ENCODE results near the gene CYP39A1.

The CYP39A1 gene

GRCh38 chr6:46652603-46653438 lies at the start of gene CYP39A1, which contains the start of gene SLC25A27:
TSS of gene CYP39A1 (minus strand) at chr6:46652818. CDS start at chr6:46652582, 236 bp downstream.
TSS of gene SLC25A27 (plus strand) at chr6:46652975. CDS start at chr6:46653193, 218 bp downstream.
- DNase-seq (peak; percentile 88), ATAC-seq (peak; percentile 99)

- DNase-seq: no peak
- ATAC-seq: no peak
Observed at GRCh38 chr6:46699970-46700369, 47.4 kb upstream of the CYP39A1 start.

- DNase-seq (no peak), ATAC-seq (no peak)
Observed at GRCh38 chr6:46690911-46691451, 38.4 kb upstream of the CYP39A1 start.

GRCh38 chr6:46690141-46690755 lies 37.6 kb upstream of the CYP39A1 start:
- DNase-seq (no peak), ATAC-seq (no peak)

GRCh38 chr6:46689657-46690056 lies 37.0 kb upstream of the CYP39A1 start:
- ATAC-seq (no peak), DNase-seq (no peak)

- no peak for ATAC-seq
- DNase-seq: no peak
Observed at GRCh38 chr6:46688966-46689335, 36.3 kb upstream of the CYP39A1 start.

- ATAC-seq (no peak), DNase-seq (no peak)
Observed at GRCh38 chr6:46688117-46688965, 35.7 kb upstream of the CYP39A1 start.

GRCh38 chr6:46687619-46688097 lies 35.0 kb upstream of the CYP39A1 start, which contains the start of gene TDRD6:
TSS of gene TDRD6 (plus strand) at chr6:46687885. CDS start at chr6:46688129, 244 bp downstream.
- DNase-seq (no peak), ATAC-seq (no peak)

- DNase-seq: no peak
- no peak for ATAC-seq
Observed at GRCh38 chr6:46684771-46685170, 32.2 kb upstream of the CYP39A1 start.

- ATAC-seq (no peak), DNase-seq (no peak)
Observed at GRCh38 chr6:46677314-46677654, 24.7 kb upstream of the CYP39A1 start.

GRCh38 chr6:46676604-46677313 lies 24.1 kb upstream of the CYP39A1 start:
- DNase-seq (no peak), ATAC-seq (no peak)

GRCh38 chr6:46674410-46674809 lies 21.8 kb upstream of the CYP39A1 start:
- ATAC-seq (no peak), DNase-seq (no peak)

- DNase-seq (no peak), ATAC-seq (no peak)
Observed at GRCh38 chr6:46667377-46667776, 14.8 kb upstream of the CYP39A1 start.

GRCh38 chr6:46661483-46661882 lies 8.9 kb upstream of the CYP39A1 start:
- ATAC-seq (no peak), DNase-seq (no peak)

- no peak for ATAC-seq
- DNase-seq: no peak
Observed at GRCh38 chr6:46657642-46658041, 5.0 kb upstream of the CYP39A1 start.

- DNase-seq: no peak
- ATAC-seq: no peak
Observed at GRCh38 chr6:46655803-46656202, 3.2 kb upstream of the CYP39A1 start.

- ATAC-seq (no peak), DNase-seq (no peak)
Observed at GRCh38 chr6:46653439-46654195, 999 bp upstream of the CYP39A1 start.

- ATAC-seq (no peak), DNase-seq (no peak)
Observed at GRCh38 chr6:46652232-46652602, 401 bp downstream of the CYP39A1 start.

GRCh38 chr6:46651816-46652215 lies 802 bp downstream of the CYP39A1 start:
- ATAC-seq (no peak), DNase-seq (no peak)

GRCh38 chr6:46651006-46651405 lies 1.6 kb downstream of the CYP39A1 start:
- no peak for ATAC-seq

More at GRCh38 chr6:46651006-46651405, 1.6 kb downstream of the CYP39A1 start:
- DNase-seq: no peak

Measured in stimulated activated naive CD8-positive, alpha-beta T cell treated with anti-CD3 and anti-CD28 coated beads, Interleukin-15, Interleukin-2, amounts not matched to agents 100 U/mL and 50 U/mL, for 24 hours (primary cell).